ENCODE results near the gene IRF2. TPM values are rescaled to one million over a fixed set of nuclear protein-coding genes. Genes with fewer than 3 reads are reported as not detected.
"Not testable (repeated sequence)": the region's sequence is repeated elsewhere in the genome, so short reads cannot be mapped to it uniquely, and the experiment has no call there.

Gene IRF2
- total and polyA plus RNA-seq, 4 donors = 14.1 to 49.4 (median 27.4) TPM

DNA sequence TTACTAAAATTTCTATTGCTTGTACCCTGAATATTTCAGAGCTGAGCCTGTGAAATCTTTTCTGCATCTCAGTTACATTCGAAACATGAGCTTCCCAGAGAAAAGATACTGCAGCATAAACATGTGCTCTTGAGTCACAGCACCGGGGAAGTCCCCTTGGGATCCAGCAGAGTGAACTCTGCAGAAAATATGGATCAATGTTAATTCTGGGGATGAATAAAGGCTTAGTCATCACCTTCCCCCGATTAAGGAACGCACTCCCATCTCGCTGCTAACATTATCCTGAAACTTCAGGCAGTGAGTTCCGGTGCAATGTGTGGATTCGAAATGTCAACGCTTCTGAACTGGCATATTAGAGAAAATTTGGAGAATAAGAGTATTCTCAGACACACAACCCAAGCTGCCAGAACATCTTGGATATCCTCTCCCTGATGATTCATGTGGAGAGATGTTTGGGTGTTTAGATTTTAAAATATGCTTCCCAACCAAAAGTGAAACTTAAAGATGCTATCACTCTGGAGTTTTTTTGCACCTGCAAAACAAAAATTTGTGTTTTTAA lies 90.8 kb downstream of the IRF2 start:
- Histone ChIP-seq H3K4me3 (ENCODE audit: low read length in 2 of 2) (peak overlapping the region; percentile 29 to 54), H3K27ac (ENCODE audit: low read depth in 1 of 2, low read length in 2 of 2) (peak overlapping the region; percentile 57 to 69), H3K27me3 (ENCODE audit: control insufficient read depth in 1 of 2, insufficient read depth in 2 of 2, low read length in 1 of 2) (no peaks in the 10 kb centered on the region), H3K9me3 (ENCODE audit: control insufficient read depth, low read length) (no peaks in the 10 kb centered on the region), H3K36me3 (ENCODE audit: control insufficient read depth in 1 of 2, insufficient read depth in 2 of 2, low read length in 1 of 2) (no peaks in the 10 kb centered on the region), H3K4me1 (ENCODE audit: control insufficient read depth in 1 of 2, insufficient read depth in 2 of 2, low read length in 2 of 2) (no peaks in the 10 kb centered on the region)
- ATAC-seq (ENCODE audit: low FRiP score) = peak; percentile 80
- WGBS, 2 donors = 2% methylated on average over 8 of the region's 8 CpGs
- intact Hi-C loops (cut with DNase I) = loop anchor here in 1 of 2 donors (1.0 kb wide), 1 partner anchor 21 kb away; no protein-coding TSS in a partner anchor
- peak in 1 of 2 donors; percentile 74 for DNase-seq

DNA sequence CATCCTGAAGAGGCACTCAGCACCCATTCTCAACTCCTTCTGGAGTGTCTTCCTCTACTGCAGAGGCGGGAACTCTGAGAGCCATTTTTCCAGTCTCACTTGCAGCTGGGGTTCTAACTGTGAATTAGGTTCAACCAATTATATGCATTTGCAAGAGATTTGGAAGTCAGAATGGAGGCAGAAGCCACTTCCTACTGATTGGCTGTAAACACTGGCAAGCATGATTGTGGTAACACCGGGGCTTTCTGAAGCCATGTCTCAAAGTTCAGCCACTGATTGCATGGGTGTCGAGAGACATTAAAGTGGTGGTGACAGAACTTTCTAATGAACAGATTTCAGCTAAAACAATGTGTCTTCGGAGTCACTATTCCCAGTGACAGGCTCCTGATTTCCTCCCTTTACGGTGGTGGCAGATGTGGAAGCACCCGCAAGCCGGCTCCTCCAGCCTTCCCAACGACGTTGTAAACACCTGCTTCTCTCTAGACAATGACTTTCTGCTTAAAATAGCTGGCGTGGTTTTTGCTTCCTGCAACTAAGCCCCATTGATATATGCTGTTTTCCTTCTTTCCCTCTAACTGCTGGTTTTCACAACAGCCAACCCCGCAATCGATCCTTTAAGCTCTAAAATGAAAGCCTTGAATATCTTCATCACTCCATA lies 92.0 kb downstream of the IRF2 start:
- intact Hi-C loops (cut with DNase I) = no loop called here
- no peaks in the 10 kb centered on the region for H3K9me3 ChIP-seq (ENCODE audit: control insufficient read depth, low read length)
- ATAC-seq (ENCODE audit: low FRiP score) = no peak
- H3K36me3 ChIP-seq (ENCODE audit: control insufficient read depth in 1 of 2, insufficient read depth in 2 of 2, low read length in 1 of 2) = no peaks in the 10 kb centered on the region
- no peak overlapping the region for H3K27ac ChIP-seq (ENCODE audit: low read depth in 1 of 2, low read length in 2 of 2)
- no peaks in the 10 kb centered on the region for H3K27me3 ChIP-seq (ENCODE audit: control insufficient read depth in 1 of 2, insufficient read depth in 2 of 2, low read length in 1 of 2)
- no peak for DNase-seq
- no peak overlapping the region for H3K4me3 ChIP-seq (ENCODE audit: low read length in 2 of 2)
- no peaks in the 10 kb centered on the region for H3K4me1 ChIP-seq (ENCODE audit: control insufficient read depth in 1 of 2, insufficient read depth in 2 of 2, low read length in 2 of 2)
- 72 to 81% methylated on average over 12 of the region's 12 CpGs for WGBS, 2 donors

DNA sequence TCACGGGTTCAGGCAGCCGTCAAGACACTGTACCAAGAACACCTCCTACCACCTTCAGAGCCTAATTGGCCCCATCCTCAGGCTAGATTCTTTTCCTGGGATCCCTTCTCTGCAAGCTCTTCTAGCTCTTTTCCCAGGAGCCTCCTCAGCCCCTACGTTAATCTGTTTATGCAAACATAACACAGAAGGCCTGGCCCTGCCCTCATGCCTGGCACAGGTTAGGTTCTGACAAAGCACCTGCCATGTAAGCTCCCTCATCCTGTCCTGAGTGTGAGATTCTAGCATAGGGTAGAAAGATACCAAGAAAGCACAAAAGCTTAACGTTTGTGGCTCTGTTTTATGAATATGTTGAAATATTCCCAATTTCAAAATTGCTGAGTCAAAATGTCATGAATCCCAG lies 93.6 kb downstream of the IRF2 start:
- Histone ChIP-seq H3K4me3 (ENCODE audit: low read length in 2 of 2) (no peak overlapping the region), H3K27ac (ENCODE audit: low read depth in 1 of 2, low read length in 2 of 2) (no peak overlapping the region), H3K4me1 (ENCODE audit: control insufficient read depth in 1 of 2, insufficient read depth in 2 of 2, low read length in 2 of 2) (no peaks in the 10 kb centered on the region), H3K27me3 (ENCODE audit: control insufficient read depth in 1 of 2, insufficient read depth in 2 of 2, low read length in 1 of 2) (no peaks in the 10 kb centered on the region), H3K36me3 (ENCODE audit: control insufficient read depth in 1 of 2, insufficient read depth in 2 of 2, low read length in 1 of 2) (no peaks in the 10 kb centered on the region), H3K9me3 (ENCODE audit: control insufficient read depth, low read length) (no peaks in the 10 kb centered on the region)
- intact Hi-C loops (cut with DNase I) = no loop called here
- ATAC-seq (ENCODE audit: low FRiP score) (no peak), DNase-seq (no peak)
- WGBS, 2 donors = 69 to 73% methylated on average over 4 of the region's 4 CpGs

DNA sequence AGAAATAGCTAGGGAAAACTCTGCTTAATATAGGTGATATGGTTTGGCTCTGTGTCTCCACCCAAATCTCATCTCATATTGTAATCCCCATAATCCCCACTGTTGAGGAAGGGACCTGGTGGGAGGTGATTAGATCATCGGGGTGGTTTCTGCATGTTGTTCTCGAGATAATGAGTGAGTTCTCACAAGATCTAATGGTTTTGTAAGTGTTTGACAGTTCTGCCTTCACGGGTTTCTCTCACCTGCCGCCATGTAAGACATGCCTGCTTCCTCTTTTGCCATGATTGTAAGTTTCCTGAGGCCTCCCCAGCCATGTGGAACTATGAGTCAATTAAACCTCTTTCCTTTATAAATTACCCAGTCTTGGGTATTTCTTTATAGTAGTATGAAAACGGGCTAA lies 94.1 kb downstream of the IRF2 start:
- H3K36me3 ChIP-seq (ENCODE audit: control insufficient read depth in 1 of 2, insufficient read depth in 2 of 2, low read length in 1 of 2); H3K27me3 ChIP-seq (ENCODE audit: control insufficient read depth in 1 of 2, insufficient read depth in 2 of 2, low read length in 1 of 2); H3K27ac ChIP-seq (ENCODE audit: low read depth in 1 of 2, low read length in 2 of 2); H3K4me1 ChIP-seq (ENCODE audit: control insufficient read depth in 1 of 2, insufficient read depth in 2 of 2, low read length in 2 of 2); ATAC-seq (ENCODE audit: low FRiP score); intact Hi-C loops (cut with DNase I); H3K4me3 ChIP-seq (ENCODE audit: low read length in 2 of 2); DNase-seq; H3K9me3 ChIP-seq (ENCODE audit: control insufficient read depth, low read length): not testable (repeated sequence)
- WGBS, 2 donors = 94 to 98% methylated on average over 5 of the region's 5 CpGs

DNA sequence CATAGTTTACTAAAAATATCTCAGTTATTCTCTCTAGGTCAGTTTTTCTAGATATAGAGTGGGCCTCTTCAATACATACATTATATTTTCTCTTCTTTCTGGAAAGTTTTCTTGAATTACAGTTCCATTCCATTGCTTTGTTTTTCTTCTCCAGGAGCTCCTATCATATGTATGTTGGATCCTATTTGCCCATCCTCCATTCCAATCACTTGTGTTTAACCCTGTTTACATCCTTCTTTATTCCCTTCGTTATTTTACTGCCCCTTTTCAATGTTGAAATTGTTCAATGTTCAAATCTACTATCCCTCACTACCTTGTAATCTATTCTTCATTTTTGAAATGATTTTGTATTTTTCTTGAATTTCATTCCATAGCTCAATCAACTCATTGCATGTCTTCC lies 97.4 kb downstream of the IRF2 start:
- no peak overlapping the region for H3K27ac ChIP-seq (ENCODE audit: low read depth in 1 of 2, low read length in 2 of 2)

GRCh38 chr4:184376126-184376838 lies 98.1 kb downstream of the IRF2 start:
- no peak for ATAC-seq (ENCODE audit: low FRiP score)
- Histone ChIP-seq H3K4me3 (ENCODE audit: low read length in 2 of 2) (no peak overlapping the region), H3K27ac (ENCODE audit: low read depth in 1 of 2, low read length in 2 of 2) (no peak overlapping the region), H3K9me3 (ENCODE audit: control insufficient read depth, low read length) (no peaks in the 10 kb centered on the region), H3K36me3 (ENCODE audit: control insufficient read depth in 1 of 2, insufficient read depth in 2 of 2, low read length in 1 of 2) (no peaks in the 10 kb centered on the region), H3K4me1 (ENCODE audit: control insufficient read depth in 1 of 2, insufficient read depth in 2 of 2, low read length in 2 of 2) (no peaks in the 10 kb centered on the region), H3K27me3 (ENCODE audit: control insufficient read depth in 1 of 2, insufficient read depth in 2 of 2, low read length in 1 of 2) (no peaks in the 10 kb centered on the region)
- intact Hi-C loops (cut with DNase I) = no loop called here
- DNase-seq = no peak
- 78 to 84% methylated on average over 1 of the region's 1 CpG for WGBS, 2 donors

More for the DNA sequence above, 97.4 kb downstream of the IRF2 start:
- WGBS, 2 donors = 90 to 92% methylated on average over 1 of the region's 1 CpG
- no peak overlapping the region for H3K4me3 ChIP-seq (ENCODE audit: low read length in 2 of 2)
- intact Hi-C loops (cut with DNase I) = no loop called here
- no peak for ATAC-seq (ENCODE audit: low FRiP score)
- no peaks in the 10 kb centered on the region for H3K4me1 ChIP-seq (ENCODE audit: control insufficient read depth in 1 of 2, insufficient read depth in 2 of 2, low read length in 2 of 2)
- no peaks in the 10 kb centered on the region for H3K9me3 ChIP-seq (ENCODE audit: control insufficient read depth, low read length)
- DNase-seq = no peak
- H3K36me3 ChIP-seq (ENCODE audit: control insufficient read depth in 1 of 2, insufficient read depth in 2 of 2, low read length in 1 of 2) = no peaks in the 10 kb centered on the region
- no peaks in the 10 kb centered on the region for H3K27me3 ChIP-seq (ENCODE audit: control insufficient read depth in 1 of 2, insufficient read depth in 2 of 2, low read length in 1 of 2)

DNA sequence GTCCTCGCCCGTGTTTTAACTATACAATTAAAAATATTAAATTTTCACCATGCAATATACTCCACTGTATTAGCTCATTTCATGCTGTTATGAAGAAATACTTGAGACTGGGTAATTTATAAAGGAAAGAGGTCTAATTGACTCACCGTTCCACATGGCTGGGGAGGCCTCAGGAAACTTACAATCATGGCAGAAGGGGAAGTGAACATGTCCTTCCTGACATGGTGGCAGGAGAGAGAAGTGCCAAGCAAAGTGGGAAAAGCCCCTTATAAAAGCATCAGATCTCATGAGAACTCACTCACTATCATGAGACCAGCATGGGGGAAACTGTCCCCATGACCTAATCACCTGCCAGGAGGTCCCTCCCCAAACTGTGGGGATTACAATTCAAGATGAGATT lies 98.7 kb downstream of the IRF2 start:
- H3K9me3 ChIP-seq (ENCODE audit: control insufficient read depth, low read length); H3K27ac ChIP-seq (ENCODE audit: low read depth in 1 of 2, low read length in 2 of 2); H3K27me3 ChIP-seq (ENCODE audit: control insufficient read depth in 1 of 2, insufficient read depth in 2 of 2, low read length in 1 of 2); H3K36me3 ChIP-seq (ENCODE audit: control insufficient read depth in 1 of 2, insufficient read depth in 2 of 2, low read length in 1 of 2); ATAC-seq (ENCODE audit: low FRiP score); H3K4me1 ChIP-seq (ENCODE audit: control insufficient read depth in 1 of 2, insufficient read depth in 2 of 2, low read length in 2 of 2); DNase-seq; intact Hi-C loops (cut with DNase I); H3K4me3 ChIP-seq (ENCODE audit: low read length in 2 of 2): not testable (repeated sequence)
- 93 to 95% methylated on average over 3 of the region's 3 CpGs for WGBS, 2 donors

- intact Hi-C loops (cut with DNase I) = no loop called here
- 95 to 100% methylated on average over 1 of the region's 1 CpG for WGBS, 2 donors
- no peak overlapping the region for H3K4me3 ChIP-seq (ENCODE audit: low read length in 2 of 2)
- no peaks in the 10 kb centered on the region for H3K4me1 ChIP-seq (ENCODE audit: control insufficient read depth in 1 of 2, insufficient read depth in 2 of 2, low read length in 2 of 2)
- no peak overlapping the region for H3K27ac ChIP-seq (ENCODE audit: low read depth in 1 of 2, low read length in 2 of 2)
- ATAC-seq (ENCODE audit: low FRiP score) (no peak), DNase-seq (no peak)
- no peaks in the 10 kb centered on the region for H3K9me3 ChIP-seq (ENCODE audit: control insufficient read depth, low read length)
- no peaks in the 10 kb centered on the region for H3K36me3 ChIP-seq (ENCODE audit: control insufficient read depth in 1 of 2, insufficient read depth in 2 of 2, low read length in 1 of 2)
- no peaks in the 10 kb centered on the region for H3K27me3 ChIP-seq (ENCODE audit: control insufficient read depth in 1 of 2, insufficient read depth in 2 of 2, low read length in 1 of 2)
These were observed 99.3 kb downstream of the IRF2 start for GRCh38 chr4:184375027-184375426.
